Stimulated activated CD4-positive, alpha-beta T cell treated with anti-CD3 and anti-CD28 coated beads, TNF-alpha, amount 100 ng/mL, for 4 hours (primary cell): ENCODE data around the gene PARP14.
"Not testable (repeated sequence)": the region's sequence is repeated elsewhere in the genome, so short reads cannot be mapped to it uniquely, and the experiment has no call there.

Experiments
- DNase-seq, 3 experiments: peaks; one replicate each; pipeline ENCODE4 v3.0.0-alpha.2; 2020; ENCODE audit warnings: low read depth in 3 of 3

Gene PARP14

DNA sequence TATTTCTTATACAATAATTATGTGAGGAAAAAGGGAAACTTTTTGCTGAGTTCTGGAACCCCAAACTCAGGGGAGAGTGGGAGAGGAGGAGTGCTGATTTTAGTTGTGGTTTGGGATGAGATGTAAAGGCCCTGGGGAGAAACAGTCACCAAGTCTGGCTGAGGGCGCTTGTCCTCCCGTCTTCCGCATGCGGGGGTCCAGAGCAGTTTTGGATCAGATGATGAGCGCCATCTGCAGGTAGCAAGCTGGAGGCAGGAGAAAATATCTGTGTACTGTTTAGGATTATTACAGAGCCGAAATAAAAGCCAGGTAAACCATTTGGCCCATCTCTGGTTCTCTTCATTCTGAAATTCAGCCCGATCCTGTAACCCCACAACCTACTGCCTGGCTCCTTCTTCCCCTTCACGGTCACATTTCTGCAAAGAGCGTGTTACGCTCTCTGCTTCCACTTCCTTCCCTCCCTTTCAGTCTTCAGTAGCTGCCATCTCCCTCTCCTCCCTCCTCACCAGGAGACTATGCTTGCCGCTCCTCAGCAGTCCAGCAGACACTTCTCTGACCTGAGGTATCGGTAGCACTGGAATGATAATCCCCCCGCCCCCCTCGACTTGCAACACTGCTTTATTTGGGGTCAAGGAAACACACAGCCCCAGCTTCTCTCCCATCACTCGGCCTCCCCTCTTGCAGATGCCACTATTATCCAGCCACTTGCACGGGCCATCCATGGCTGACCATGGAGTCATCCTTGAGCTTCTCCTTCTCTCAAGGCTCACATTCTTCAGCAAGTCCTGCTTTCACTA is 1.4 kb upstream of the PARP14 start:
- peak; percentile 42 to 76 (median 65) for DNase-seq

DNA sequence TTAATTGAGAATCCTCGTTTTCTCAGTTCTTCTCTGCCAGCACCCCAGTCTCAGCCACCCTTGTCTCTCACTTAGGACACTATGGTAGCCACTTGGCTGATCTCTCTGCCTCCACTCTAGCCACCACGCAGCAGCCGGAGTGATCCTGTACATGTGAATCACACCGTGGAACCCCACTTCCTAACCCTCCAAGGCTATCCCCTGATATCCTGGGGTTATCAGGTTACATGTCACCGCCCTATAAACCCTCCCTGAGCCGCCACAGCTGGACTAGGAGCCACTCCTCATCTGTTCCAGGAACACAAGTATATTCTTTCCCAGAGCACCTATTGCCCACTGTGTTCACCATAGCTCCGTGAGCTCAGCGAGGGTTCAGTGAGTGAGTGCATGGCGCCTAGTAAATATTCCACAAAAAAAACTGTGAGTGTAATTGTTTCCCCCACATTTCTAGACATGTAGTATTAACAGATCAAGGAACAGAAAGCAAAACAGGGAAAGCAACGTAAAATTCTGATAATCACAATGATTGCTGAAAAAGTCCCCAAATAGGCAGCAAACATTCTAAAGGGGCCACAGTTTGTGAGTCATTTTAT is 661 bp upstream of the PARP14 start:
- DNase-seq = no peak

DNA sequence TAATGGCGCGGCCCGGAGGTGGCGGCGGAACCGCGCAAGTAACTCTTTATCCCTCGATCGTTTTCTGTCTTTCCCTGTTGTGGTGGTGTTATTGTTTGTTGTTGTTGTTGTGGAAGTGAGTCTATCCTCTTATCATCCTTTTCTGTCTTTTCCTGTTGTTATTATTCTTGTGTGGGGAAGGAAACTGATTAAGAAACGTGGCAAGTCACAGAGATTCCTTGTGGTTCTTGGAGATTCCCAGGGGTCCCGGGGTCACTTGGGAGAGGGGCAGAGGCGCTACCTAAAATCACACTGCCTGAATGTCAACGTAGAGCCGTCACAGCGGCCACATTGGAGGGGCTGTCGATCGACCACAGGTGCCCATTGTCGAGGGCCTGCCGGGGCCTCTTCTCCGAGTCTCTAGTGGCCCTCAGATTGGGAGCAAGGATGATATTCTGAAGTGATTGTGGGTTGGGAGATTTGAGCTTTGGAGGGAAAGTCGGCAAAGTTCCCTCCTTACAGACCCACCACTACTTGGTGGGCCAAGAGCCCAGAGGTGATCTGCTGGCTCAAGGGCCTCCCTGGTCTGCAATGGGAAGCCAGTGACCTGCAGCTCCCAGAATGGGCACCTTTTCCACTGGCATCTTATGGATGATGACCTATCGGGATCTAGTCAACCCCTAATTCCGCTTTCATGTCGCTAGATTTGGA is 790 bp downstream of the PARP14 start:
- DNase-seq = no peak

DNA sequence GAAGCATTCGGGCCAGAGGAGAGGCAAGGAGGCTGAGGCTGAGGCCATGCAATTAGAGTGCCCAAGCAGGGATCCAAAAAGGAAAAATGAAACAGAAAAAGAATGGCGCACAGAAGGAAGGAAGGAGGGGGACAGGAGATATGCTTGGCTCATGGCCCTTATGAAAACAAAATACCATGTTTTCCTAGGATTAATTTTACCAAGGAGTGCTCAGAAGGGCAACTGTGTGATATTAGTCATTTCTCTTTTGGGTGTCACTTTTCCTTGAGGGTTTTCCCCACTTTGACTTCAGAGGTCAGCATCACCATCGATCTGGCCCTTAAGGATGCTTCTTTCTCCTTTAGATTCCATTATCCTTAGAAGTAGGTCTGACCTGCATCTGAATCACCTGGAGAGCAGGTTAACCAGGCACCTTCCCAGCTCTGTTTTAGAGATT is 1.4 kb downstream of the PARP14 start:
- no peak for DNase-seq

GRCh38 chr3:122682778-122683411 is 2.3 kb downstream of the PARP14 start:
- DNase-seq = not testable (repeated sequence)

DNA sequence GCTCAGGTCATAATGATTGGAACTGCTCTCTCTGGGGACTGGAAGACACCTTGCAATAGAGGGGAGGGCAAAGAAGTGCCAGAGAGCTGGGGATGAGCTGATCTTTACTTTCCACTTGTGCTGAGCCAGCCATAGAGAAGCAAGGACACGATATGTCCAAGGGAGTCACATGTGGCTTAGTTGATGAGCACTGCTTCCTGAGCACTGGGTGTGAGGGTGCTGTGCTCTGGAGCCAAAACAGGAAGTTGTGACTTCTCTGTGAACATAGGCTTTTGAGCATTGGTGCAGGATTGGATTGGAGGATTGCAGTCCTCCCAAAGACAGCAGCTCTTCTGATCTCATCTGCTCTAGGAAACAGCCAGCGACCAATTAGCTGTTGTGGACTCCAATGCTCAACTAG is 6.7 kb downstream of the PARP14 start:
- no peak for DNase-seq

DNA sequence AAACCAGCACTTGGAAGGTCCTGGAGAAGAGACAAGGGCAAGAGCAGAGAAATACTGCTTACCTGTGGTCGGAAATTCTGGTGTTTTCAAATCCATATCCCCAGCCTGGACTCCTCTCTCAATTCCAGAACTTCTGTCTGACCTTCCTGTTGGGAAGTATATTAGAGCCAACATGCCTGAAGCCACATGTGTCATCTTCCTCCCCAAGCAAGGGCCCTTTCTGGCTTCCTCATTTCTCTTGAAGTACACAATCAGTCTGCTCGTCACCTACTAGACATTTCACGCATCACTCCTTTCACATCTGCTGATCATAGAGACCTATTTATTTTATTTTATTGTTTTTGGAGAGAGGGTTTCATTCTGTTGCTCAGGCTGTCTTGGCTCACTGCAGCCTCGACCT is 8.4 kb downstream of the PARP14 start:
- DNase-seq = no peak

DNA sequence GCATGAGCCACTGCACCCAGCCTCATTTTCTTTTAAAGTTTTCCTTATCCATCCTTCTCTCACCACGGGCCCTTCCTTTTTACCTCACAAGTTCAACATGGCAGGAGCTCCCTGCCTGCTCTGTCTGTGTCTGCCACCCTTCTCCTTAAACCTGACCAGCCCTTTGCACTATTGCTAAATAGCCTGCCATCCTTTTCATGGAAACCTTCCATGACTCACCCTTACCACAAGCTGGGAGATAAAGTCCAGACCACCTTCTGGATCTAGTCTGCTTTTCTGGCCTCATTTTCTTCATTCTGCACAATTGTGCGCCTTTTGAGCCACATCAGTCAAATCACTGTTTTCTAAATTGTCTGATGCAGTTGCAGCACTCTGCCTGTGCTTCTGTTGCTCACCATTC is 8.9 kb downstream of the PARP14 start:
- DNase-seq = no peak

DNA sequence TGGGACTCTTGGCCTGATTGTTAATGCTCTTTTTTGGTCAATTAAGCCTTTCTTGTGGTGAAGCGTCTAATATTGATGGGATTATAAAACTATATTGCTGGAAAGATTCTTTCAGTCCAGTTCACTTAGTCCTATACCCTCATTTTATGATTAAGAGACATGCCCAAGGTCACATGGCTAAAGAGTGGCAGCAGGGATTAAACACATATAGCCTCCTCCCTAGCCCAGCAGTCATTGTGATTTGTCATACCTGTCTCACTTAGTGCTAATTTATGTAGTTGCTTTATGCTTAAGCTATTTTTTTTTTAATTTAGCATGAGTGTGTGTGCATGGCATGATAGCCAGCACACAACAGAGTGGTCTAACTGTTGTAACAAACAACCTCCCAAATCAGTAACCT is 9.5 kb downstream of the PARP14 start:
- DNase-seq = no peak

DNA sequence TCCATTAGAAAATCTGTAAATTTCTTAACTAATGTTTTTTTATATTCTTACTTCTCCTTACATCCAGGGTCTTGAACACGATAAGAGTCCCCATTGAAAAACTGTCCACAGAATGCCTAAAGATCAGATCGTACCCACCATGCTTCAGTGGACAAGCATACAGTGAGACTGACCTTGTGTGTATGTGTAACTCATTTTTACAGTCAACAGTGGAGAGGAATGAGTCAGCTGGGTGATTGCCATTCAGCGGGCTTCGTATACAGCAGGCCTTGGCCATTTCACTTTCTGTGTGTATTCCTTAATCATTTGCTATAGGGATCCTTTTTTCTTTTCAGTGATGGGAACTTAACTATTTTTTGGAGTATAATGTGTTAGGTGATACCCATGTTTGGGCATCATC is 10.6 kb downstream of the PARP14 start:
- DNase-seq = no peak

GRCh38 chr3:122692674-122693073 is 12.0 kb downstream of the PARP14 start:
- DNase-seq = no peak

- DNase-seq = no peak
Measured at GRCh38 chr3:122694966-122695365, 14.3 kb downstream of the PARP14 start.

GRCh38 chr3:122695927-122696561 is 15.4 kb downstream of the PARP14 start:
- no peak for DNase-seq

- DNase-seq = no peak
Measured at GRCh38 chr3:122697952-122698620, 17.4 kb downstream of the PARP14 start.

- DNase-seq = no peak
Measured at GRCh38 chr3:122700193-122700592, 19.6 kb downstream of the PARP14 start.

GRCh38 chr3:122705379-122705778 is 24.7 kb downstream of the PARP14 start:
- DNase-seq = no peak

- DNase-seq = not testable (repeated sequence)
Measured at GRCh38 chr3:122710616-122711251, 30.1 kb downstream of the PARP14 start.

DNA sequence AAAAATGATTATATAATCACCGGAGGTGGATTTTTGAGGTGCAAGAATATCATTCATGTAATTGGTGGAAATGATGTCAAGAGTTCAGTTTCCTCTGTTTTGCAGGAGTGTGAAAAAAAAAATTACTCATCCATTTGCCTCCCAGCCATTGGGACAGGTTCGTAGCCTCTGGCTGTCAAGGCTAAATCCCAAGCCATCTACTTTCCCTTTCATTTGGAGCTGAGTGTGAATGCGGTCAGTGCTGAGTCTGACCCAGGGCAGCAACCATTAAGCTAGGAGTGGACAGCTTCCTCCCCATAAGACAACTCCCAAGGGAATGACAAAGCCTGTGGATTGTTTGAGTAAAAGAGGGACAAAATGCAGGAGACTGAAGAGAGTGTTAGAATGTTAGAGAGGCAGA is 33.6 kb downstream of the PARP14 start:
- no peak for DNase-seq

DNA sequence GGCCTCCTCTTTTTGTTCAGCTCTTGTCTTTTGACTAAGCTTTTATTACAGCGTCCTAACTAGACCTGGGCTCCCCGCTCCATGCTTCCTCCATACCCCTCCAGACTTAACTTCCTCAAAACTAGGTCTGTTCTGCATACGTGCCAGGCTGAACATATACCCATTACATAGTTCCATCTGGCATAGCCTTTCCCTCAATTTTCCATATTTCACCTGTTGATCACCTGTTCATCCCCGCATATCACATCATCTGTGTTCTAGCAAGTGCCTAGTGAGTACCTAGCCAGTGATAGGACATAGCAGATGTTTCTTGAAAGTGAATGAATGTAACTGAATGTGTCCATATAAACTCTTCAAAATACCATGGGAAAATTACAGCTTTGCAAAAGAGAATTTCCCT is 36.0 kb downstream of the PARP14 start:
- DNase-seq = no peak

GRCh38 chr3:122719273-122719921 is 38.8 kb downstream of the PARP14 start:
- no peak for DNase-seq
